ENCODE results near the gene NRAP.
"Not testable (repeated sequence)": the region's sequence is repeated elsewhere in the genome, so short reads cannot be mapped to it uniquely, and the experiment has no call there.

NRAP gene

DNA sequence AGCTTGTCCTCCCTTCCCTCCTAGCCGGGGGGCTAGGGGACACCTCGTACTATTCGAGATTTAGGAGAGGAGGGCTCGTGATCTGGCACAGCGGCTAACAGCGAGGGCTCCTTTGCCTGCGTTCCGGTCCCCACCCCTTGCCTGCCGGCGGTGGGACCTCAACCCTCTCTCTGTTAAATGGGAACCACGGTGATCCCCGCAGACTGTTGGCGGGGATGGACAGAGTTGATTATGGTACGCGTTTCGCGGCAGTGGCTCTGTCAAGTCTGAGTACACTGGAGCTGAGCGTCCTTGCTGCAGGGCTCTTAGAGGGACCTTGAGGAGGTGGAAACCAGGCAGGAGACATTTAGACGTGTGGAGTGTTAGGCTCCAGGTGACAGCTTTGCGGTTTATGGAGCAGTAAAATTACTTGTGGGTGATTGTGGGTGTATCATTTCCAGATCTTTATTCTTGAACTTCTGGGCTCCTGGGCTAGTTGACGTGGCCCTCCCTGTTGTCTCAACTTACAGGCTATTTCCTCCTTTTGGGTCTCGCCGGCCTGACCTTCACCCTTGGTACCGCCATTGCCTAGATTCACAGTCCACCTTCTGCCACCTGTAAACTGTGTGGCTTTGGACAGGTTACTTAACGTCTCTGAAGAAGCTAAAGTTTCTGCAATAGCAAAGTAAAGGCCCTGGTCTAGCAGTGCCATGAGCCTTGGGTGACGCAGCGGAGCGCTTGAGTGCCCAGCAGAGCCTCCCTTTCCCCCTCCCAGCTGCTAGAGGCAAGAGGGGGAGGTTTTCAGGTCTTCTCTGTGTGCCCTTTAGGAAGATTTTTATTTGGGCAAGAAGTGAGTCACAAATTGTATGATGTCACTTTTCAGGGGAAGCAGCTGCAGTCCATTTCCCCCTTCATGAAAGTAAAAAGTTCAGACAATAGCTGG is 16.6 kb upstream of the NRAP start:
- peak; percentile 51 for DNase-seq

DNA sequence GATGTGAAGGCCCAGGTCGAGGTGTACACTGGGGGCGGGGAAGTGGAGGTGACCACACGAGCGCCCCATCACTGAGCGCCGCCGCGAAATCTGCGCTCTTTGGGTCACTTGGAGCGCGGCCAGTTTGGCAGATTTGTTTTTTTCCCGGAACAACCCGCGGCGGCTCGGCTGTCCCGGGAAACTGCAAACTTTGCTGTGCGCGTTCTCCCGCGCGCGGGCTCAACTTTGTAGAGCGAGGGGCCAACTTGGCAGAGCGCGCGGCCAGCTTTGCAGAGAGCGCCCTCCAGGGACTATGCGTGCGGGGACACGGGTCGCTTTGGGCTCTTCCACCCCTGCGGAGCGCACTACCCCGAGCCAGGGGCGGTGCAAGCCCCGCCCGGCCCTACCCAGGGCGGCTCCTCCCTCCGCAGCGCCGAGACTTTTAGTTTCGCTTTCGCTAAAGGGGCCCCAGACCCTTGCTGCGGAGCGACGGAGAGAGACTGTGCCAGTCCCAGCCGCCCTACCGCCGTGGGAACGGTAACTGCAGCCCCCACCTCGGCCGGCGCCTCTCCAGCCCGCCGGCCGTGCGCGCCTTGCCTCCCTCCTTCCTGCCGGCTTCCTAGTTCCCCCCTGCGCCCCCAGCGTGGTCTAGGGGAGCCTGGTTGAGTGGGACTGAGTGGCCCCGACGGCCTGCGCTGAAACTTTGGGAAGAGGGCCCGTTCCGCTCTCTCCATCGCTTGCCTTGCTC is 15.8 kb upstream of the NRAP start, which contains the start of gene CASP7:
TSS of gene CASP7 (plus strand) at position 450 of the 727 bp plus-strand sequence. CDS start 17,582 bp downstream, outside the sequence.
- peak; percentile 84 for DNase-seq

DNA sequence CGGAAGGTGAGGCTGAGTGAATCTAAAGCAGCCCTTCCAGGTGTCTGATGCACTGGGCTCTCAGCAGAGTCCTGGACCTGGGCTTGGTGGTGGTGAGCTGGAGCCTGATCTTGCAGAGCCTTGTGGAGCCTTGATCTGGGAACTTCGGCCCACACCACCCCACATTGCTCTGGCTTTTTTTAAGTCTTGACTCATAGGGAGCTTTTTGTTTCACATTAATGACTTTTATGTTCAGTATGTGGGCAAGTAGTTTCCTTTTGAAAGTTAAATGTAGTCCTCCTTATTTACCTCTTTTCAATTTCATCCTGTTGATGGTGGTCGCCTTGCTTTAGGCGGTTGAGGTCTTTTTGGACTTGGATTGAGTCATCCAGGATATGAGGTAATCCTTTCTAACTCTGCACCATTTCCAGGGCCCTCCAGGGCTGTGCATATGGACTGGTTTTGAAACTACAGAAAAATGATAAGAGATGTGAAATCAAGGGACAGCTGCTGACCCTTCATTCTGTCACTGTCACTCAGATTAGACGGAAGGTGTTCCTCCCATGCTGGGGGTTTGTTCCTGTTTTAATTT is 2.9 kb upstream of the NRAP start:
- no peak for DNase-seq

DNA sequence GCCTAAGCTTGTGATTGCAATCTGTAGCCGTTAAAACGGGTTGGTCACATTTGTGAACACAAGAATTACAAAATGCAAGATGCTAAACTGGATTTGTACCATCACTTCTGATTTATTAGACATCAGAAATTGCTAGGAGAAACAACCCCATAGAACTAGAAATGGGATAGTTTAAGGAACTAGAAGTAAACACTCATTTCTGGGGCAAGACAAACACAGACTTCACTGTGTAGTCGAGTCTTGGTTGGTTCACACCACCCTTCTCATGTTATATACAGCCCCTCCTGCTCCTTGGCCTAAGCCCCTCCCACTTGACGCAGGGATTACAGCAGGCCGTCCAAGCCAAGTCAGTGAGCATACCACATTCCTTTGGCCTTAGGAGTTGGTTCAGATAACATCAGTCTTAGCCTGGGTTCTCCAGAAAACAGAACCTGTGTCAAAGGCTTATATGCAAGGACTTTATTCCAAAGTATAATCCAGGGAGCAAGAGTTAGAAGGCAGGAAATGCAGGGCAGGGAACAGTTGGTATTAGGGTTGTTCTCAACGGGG is 2.0 kb upstream of the NRAP start:
- DNase-seq = no peak

DNA sequence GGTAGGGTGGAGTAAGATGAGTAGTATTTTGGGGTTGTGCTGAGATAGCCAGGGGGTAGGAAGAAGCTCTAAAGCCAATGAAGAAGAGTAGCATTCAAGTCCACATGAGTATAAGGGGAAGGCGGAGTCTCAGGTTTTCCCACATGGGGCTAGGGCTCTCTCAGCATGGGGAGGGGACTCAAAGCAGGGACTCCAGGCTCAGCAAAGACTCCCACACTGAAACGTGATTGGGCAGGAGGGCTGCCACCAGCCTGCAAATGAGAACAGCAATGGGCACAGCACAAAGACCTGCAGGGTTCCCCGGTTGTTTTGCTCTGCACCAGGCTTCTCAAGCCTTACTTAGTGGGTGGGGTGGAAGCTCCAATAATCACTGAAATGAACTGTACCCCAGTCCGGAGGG is 1.5 kb upstream of the NRAP start:
- DNase-seq = no peak

DNA sequence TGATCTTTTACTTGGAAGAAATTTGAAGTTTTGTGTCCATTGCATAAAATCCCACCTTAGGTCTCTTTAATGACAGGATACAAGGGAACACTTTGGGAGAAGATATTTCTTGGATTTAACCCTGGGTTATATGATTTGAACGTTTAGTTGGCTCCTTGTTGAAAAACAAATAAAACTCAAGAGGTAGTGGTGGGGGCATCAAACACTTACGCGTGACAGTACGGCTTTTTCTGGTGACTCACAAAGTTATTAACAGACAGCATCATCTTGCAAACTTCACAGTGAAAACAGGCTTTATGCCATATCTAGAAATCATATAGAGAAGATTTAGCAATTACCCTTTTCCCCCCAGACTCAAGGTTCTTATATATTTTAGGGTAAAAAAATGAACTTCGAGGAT is 699 bp downstream of the NRAP start:
- no peak for DNase-seq

DNA sequence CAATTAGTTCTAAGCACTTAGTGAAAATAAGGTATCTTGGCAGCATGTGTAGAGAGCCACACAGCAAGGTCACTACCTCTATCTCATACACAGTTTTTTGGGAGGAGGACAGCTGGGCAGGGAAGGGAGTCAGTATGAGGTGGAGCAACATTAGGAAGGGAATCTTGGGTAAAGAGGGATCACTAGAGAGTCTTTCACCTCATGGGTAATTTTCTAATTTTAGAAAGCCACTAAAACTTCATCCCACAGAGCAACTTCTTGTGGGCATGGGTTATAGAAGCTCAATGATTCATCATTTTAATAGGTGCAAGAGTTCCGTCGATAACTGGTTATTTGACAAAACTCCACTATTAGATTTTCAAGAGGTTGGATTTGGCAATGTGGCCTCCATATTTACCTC is 2.5 kb downstream of the NRAP start:
- DNase-seq = no peak

DNA sequence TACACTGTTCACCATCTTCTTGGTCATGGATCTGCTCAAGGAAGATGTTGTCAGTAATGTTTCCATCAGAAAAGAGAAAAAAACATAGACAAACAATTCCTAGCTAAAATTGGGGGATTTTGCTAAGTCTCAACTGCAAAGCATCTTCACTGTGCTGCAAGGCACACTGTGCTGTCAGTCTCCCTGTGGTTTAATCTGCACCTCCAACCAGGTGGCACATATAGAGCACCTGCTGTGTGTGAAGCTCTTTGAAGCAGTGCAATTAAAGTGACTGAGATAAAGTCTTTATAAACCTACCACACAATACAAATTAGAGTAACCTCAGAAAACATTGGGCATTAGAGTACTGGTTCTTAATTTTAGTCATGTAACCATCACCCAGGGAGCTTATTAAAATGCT is 6.3 kb downstream of the NRAP start:
- no peak for DNase-seq

DNA sequence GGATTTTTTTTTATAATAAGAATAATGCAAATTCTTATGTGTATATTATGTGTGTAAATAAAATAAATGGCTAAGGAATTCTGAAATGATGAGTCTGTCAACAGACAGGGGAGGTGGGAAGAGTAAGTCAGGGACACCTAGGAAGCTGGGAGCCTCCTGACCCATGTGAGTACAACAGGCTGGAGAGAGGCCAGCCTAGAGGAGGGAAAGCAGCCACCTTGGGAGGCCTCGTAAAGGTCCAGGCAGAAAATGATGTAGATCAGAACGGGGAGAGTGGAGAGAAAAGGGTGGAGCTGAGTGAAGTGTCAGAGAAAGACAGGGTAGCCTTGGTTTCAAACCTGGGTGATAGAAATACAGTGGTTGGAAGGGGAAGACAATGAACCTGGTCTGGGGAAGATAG is 6.9 kb downstream of the NRAP start:
- DNase-seq = no peak

DNA sequence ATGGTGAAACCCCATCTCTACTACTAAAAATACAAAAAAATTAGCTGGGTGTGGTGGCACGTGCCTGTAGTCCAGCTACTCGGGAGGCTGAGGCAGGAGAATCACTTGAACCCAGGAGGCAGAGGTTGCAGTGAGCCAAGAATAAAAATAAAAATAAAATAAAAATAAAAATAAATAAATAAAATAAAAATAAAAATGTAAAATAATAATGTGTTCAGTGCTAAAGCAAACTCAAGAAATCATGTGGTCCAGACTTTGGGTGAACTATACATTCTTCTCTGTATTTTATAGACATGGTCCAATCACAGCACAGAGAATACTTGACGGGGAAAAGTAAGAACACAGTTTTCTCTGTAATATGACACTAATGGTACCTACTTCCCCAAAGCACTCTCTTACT is 11.4 kb downstream of the NRAP start:
- DNase-seq = not testable (repeated sequence)

DNA sequence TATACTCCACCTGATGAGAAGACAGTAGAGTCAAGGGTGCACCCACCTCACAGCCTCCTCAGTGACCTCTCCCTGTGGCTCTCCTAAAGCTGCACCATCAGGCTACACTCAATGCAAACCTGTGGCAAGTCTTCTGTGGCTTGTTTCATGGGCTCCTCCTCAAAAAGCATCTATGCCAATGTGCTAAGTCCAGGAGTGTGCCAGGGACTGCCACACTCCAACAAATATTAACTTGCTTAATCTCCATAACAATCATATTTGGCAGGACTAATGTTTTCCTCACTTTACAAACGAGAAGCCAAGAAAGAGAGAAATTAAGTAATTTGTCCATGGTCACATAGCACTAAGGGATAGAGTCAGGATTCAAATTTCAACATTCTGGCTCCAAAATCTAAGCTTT is 11.9 kb downstream of the NRAP start:
- no peak for DNase-seq

DNA sequence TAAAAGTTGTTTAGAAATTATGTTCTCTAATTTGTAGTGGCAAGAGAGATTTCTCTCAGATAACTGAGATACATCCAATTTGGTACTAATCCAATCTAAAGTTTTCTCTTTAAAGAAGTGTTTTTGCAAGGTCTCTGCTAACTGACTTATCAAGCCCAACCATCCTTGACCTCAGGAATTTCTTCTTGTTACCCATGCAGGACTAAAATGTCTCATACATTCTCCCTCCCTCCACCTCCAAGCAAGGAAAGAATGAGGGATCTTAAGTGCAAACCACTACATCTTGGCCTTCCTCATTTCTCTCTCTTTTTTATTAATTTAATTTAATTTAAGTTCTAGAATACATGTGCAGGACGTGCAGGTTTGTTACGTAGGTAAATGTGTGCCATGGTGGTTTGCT is 12.8 kb downstream of the NRAP start:
- no peak for DNase-seq

DNA sequence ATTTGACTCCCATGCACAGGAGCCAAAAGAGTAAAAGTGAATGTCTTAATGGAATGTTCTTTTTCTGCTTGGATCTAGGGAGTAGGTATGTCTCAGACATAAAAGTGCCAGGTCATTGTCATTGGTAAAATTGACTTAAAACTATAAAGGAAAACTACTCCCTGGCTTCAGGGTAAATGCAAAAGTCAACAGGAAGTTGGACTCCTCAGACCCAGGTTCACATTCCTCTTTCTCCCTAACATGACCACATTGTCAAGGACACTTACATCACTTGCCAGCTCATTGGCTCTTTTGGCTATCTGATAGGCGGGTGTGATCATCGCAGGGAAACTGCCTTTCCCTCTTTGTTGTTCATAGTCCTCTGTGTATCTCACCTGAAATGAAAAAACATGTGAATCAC is 13.7 kb downstream of the NRAP start:
- DNase-seq = no peak

DNA sequence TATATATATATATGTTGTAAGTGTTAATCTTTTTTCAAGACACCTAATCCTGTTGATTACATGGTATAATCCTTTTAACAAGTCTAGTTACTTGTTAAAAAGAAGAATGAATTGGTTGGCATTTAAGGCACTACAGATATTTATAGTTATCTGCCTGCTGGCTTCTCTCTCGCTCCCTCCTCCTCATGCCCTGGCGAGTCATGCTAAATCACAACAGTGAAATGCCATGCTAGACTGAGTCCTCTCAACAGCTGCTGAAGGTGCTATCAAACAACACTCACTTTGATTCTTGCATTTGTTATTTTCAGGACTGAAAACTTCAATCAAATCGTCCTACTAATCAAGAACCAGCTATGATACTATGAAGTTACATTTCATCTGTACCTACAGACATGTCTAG is 15.4 kb downstream of the NRAP start:
- no peak for DNase-seq

DNA sequence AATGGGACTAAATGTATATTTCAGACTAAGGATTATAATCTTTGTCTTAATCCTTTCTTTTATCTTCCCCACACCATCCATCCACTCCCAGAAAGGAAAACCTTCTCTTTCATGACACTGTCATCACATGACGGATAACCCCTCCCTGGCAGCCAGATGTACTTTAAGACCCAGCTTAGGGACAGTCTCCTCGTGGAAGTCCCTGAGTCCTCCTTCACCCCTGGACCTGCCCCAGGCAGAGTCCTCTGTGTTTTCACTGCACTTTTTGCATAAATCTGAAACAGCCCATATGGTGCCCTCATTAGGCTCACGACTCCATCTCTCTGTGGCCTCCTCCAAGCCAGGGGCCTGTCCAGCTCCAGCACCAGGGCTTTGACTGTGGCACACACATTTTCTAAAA is 16.0 kb downstream of the NRAP start:
- DNase-seq = no peak

DNA sequence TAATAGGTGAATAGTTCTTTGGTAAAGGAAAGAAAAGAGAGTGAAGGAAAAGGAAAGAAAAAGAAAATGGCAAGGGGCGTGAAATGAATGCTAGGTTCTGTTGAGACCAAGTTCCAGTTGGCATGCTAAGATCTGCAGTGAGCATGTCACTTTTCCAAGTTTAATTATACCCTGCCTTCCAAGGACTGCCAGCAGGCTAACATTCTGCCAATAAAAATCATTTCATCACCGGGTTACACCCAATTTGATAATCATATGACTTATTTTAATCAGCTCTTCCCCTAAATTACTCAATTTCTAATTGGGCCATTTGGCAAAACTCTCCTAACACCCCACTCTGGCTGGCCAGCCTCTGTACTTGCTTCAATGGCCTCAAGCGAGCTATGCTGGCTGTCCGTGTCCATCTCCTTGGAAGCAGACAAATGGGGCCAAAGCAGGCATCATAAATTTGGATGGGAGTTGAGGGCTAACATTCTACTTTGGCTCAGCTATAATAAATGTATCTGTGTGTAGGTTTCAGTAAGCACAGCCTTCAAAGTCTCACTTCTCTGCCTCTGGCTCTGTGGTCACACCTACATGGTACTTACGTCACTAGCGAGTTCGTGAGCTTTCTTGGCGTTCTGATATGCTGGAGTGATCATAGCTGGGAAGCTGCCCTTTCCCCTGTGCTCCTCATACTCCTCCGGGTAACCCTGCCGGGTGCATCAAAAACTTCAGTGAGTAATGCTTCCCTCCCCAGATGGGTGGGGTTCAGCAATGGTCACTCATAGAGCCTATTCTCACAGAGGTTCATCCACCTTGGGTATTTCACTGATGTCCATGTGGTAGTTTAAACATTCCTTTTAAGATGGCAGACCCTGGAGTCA is 17.3 kb downstream of the NRAP start:
- no peak for DNase-seq

DNA sequence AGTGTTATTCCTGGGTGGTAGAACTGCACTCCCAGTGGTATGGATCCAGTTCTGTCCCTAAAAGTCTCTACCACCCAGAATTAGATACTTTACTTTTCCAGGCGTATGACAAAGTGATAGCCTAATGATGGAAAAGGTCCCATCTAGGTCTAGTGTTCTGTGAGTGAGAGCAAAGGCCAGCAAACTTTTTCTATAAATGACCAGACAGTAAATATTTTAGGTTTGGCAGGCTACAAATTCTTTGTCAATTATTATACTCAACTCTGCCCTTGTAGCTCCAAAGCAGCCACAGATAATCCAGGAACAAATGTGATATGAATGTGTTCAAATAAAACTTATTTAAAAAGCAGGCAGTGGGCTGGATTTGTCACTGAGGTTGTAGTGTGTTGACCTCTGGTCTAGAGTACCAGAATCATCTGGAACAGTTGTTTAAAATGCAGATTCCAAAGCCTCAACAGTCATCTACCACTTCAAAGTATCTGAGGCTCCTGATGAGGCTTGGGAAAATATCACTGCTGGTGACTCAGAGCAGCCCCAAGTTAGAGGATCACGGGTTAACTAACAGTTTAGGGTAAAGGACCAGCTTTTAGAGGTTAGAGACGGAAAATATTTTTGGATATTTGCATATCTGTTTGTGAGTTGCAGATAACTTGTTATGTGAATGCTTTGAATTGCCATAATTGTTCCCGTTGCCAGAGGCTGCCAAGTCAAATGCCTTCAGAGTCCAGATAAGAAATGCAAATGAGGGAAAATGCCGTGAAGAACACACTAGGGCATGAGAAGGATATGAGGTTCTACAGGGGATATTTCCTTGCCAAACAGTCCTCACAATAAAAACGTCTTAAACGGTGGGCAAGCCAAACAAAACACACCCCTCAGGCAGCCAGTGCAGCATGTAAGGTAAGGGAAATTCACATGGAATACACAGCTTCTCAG is 19.4 kb downstream of the NRAP start:
- no peak for DNase-seq

DNA sequence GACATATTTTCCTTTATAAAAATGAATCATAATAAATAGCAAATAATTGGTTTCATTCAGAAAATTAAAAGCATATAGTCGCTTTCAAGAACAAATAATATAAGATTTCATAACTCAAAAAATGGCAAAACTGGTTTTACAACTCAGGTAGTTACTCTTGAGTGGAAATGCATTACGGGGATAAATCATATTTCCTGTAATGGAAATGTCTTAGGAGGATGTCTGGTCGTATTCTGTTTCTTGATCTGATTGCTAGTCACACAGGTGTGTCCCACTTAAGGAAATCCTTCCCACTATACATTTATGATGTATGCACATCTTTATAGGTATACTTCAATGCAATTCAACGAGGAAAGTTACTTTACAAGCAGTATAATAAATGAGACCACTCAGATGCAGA is 20.7 kb downstream of the NRAP start:
- no peak for DNase-seq

DNA sequence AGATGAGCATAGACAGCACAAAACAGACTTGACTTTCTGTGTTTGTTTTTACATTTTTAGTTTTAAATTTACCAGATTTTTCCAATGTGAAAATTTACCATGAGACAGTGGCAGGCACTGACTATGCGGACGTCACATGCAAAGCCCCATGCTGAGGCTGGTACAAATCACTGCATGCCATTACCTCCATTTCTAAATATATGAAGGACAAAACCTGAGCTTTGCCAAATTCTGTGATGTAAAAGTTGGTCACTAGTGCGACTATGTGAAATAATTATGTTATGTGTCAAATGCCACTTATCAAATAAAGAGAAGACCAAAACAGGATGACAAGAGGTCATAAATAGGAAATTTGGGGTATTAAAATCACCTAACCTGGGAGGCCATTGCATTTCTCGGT is 22.1 kb downstream of the NRAP start:
- no peak for DNase-seq

DNA sequence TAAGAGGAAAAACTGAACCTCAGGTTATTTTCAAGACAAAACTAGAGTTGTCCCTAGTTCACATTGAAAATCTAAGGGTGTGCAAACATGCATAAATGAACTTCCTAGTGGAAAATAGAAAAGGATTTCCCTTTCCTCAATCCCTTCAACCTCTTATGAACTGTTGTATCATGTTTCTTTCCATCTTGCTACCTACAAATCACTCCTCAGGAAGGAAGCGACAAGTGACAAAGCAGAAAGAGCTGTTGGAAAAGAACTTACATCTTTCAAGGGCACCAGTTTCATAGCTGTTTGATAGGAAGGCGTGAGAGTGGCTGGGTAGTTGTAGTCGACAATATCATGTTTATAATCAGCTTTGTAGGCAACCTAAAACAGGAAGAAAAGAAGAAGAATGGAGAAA is 23.9 kb downstream of the NRAP start:
- no peak for DNase-seq

DNA sequence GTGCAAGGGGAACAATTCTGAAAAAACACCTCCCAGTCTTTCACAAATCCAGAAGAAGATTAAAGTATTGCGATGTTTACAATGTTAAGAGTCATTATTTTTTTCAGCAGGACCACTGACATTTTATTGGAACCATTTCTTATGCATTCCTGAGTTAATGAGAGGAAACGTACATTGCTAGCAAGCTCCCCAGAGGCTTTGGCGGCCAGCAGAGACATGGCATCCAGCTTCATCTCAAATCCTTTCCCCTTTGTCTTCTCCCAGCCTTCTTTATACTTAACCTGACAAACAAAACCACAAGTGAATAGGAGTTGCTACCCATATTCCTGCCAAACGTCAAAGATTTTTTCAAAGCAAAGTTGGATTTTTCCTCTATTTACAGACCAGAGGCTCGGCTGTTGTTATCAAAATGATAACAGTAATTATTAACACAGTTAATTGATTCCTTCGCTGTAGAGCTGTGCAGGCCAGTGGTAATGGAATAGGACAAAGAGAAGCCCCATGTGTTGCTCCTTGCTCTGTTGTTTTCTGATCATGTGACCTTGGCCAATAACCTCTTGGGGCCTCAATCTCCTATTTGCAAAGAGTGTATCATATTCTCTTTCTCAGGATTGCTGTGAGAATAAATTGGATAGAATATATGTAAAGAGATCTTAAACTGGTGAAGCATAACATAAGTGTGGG is 32.0 kb downstream of the NRAP start:
- no peak for DNase-seq

Measured in activated CD8-positive, alpha-beta memory T cell treated with anti-CD3 and anti-CD28 coated beads, Interleukin-2, amount 50 U/mL, for 4 hours (primary cell).